ENCODE results near the gene CACNA1G. TPM values are rescaled to one million over a fixed set of nuclear protein-coding genes. Genes with fewer than 3 reads are reported as not detected.
A peak's percentile ranks its signal among the peaks of the same experiment; 100 is the strongest.

Gene CACNA1G
- total and polyA plus RNA-seq, 2 experiments from 2014 or later = 3.5 to 4.8 TPM

GRCh38 chr17:50559674-50560184 is 786 bp upstream of the CACNA1G start:
- peak overlapping the region; percentile 27 for H2AFZ ChIP-seq

GRCh38 chr17:50560931-50561745 is 623 bp downstream of the CACNA1G start:
- H3K27me3 ChIP-seq = peaks cover 63% of the 10 kb centered on the region
- peak overlapping the region; percentile 79 for H3K27ac ChIP-seq
- H3K4me3 ChIP-seq = peak overlapping the region; percentile 67
- peak overlapping the region; percentile 91 for H3K4me2 ChIP-seq
- H3K79me2 ChIP-seq = no peaks in the 10 kb centered on the region
- no peaks in the 10 kb centered on the region for H3K9me3 ChIP-seq (ENCODE audit: low read depth)
- peaks cover 50% of the 10 kb centered on the region for H3K4me1 ChIP-seq (ENCODE audit: insufficient read depth)
- no peaks in the 10 kb centered on the region for H3K9me2 ChIP-seq (replicated peaks; ENCODE audit: insufficient read depth)
- H2AFZ ChIP-seq = peak overlapping the region; percentile 37
- peak; percentile 36 for DNase-seq (ENCODE audit: low spot score)
- TF ChIP-seq CTCF (IDR thresholded peaks at IDR 0.05; ENCODE audit: poor library complexity) (no peak), EZH2phosphoT487 (IDR thresholded peaks at IDR 0.05; ENCODE audit: low read depth, severe bottlenecking, unreplicated experiment) (no peak), EZH2 (IDR thresholded peaks at IDR 0.05; ENCODE audit: borderline replicate concordance) (no peak)
- H3K36me3 ChIP-seq (replicated peaks; ENCODE audit: insufficient read depth, low read depth) = no peaks in the 10 kb centered on the region
- WGBS (ENCODE audit: low lambda C conversion rate, missing lambda C conversion rate) = 2% methylated on average over 29 of the region's 88 CpGs
- H4K20me1 ChIP-seq (ENCODE audit: insufficient read depth, poor library complexity, severe bottlenecking) = no peaks in the 10 kb centered on the region

More at GRCh38 chr17:50559674-50560184, 786 bp upstream of the CACNA1G start:
- peak; percentile 85 for DNase-seq (ENCODE audit: low spot score)
- H3K9me3 ChIP-seq (ENCODE audit: low read depth) = no peaks in the 10 kb centered on the region
- TF ChIP-seq CTCF (IDR thresholded peaks at IDR 0.05; ENCODE audit: poor library complexity) (no peak), EZH2phosphoT487 (IDR thresholded peaks at IDR 0.05; ENCODE audit: low read depth, severe bottlenecking, unreplicated experiment) (no peak), EZH2 (IDR thresholded peaks at IDR 0.05; ENCODE audit: borderline replicate concordance) (no peak)
- H3K79me2 ChIP-seq = no peaks in the 10 kb centered on the region
- peaks cover 41% of the 10 kb centered on the region for H3K4me1 ChIP-seq (ENCODE audit: insufficient read depth)
- H3K4me3 ChIP-seq = peak overlapping the region; percentile 12
- H4K20me1 ChIP-seq (ENCODE audit: insufficient read depth, poor library complexity, severe bottlenecking) = no peaks in the 10 kb centered on the region
- H3K27me3 ChIP-seq = peaks cover 53% of the 10 kb centered on the region
- H3K36me3 ChIP-seq (replicated peaks; ENCODE audit: insufficient read depth, low read depth) = no peaks in the 10 kb centered on the region
- H3K27ac ChIP-seq = peak overlapping the region; percentile 55
- no peaks in the 10 kb centered on the region for H3K9me2 ChIP-seq (replicated peaks; ENCODE audit: insufficient read depth)
- WGBS (ENCODE audit: low lambda C conversion rate, missing lambda C conversion rate) = 4% methylated on average over 17 of the region's 27 CpGs
- H3K4me2 ChIP-seq = peak overlapping the region; percentile 91

GRCh38 chr17:50561746-50562141 is 1.2 kb downstream of the CACNA1G start:
- Histone ChIP-seq H3K9me3 (ENCODE audit: low read depth) (no peaks in the 10 kb centered on the region), H3K4me2 (peak overlapping the region; percentile 91), H4K20me1 (ENCODE audit: insufficient read depth, poor library complexity, severe bottlenecking) (no peaks in the 10 kb centered on the region), H3K27me3 (peaks cover 69% of the 10 kb centered on the region), H3K4me1 (ENCODE audit: insufficient read depth) (peaks cover 50% of the 10 kb centered on the region), H3K36me3 (replicated peaks; ENCODE audit: insufficient read depth, low read depth) (no peaks in the 10 kb centered on the region), H3K9me2 (replicated peaks; ENCODE audit: insufficient read depth) (no peaks in the 10 kb centered on the region), H2AFZ (peak overlapping the region; percentile 37), H3K27ac (no peak overlapping the region), H3K79me2 (no peaks in the 10 kb centered on the region), H3K4me3 (no peak overlapping the region)
- TF ChIP-seq EZH2phosphoT487 (IDR thresholded peaks at IDR 0.05; ENCODE audit: low read depth, severe bottlenecking, unreplicated experiment) = no peak
- TF ChIP-seq EZH2 (IDR thresholded peaks at IDR 0.05; ENCODE audit: borderline replicate concordance) = no peak
- TF ChIP-seq CTCF (IDR thresholded peaks at IDR 0.05; ENCODE audit: poor library complexity) = no peak
- 0% methylated on average over 2 of the region's 27 CpGs for WGBS (ENCODE audit: low lambda C conversion rate, missing lambda C conversion rate)
- peak; percentile 33 for DNase-seq (ENCODE audit: low spot score)

Measured in hepatocyte (in vitro differentiated cells).